ENCODE results near the gene CORO2B.
"Not testable (repeated sequence)": the region's sequence is repeated elsewhere in the genome, so short reads cannot be mapped to it uniquely, and the experiment has no call there.

CORO2B gene

GRCh38 chr15:68631601-68632051 is 52.8 kb downstream of the CORO2B start:
- DNase-seq = no peak

- DNase-seq = no peak
Observed at GRCh38 chr15:68632101-68632500, 53.3 kb downstream of the CORO2B start.

GRCh38 chr15:68633231-68634121 is 54.7 kb downstream of the CORO2B start:
- no peak for DNase-seq

GRCh38 chr15:68634122-68634482 is 55.3 kb downstream of the CORO2B start:
- DNase-seq = no peak

GRCh38 chr15:68634531-68634930 is 55.7 kb downstream of the CORO2B start:
- DNase-seq = no peak

- DNase-seq = no peak
Observed at GRCh38 chr15:68635141-68635540, 56.3 kb downstream of the CORO2B start.

GRCh38 chr15:68636256-68636655 is 57.5 kb downstream of the CORO2B start:
- no peak for DNase-seq

- no peak for DNase-seq
Observed at GRCh38 chr15:68637767-68638404, 59.1 kb downstream of the CORO2B start.

- DNase-seq = no peak
Observed at GRCh38 chr15:68638953-68639515, 60.2 kb downstream of the CORO2B start.

GRCh38 chr15:68639926-68640600 is 61.3 kb downstream of the CORO2B start:
- no peak for DNase-seq

GRCh38 chr15:68640791-68641331 is 62.1 kb downstream of the CORO2B start:
- peak; percentile 69 for DNase-seq

GRCh38 chr15:68641376-68641775 is 62.6 kb downstream of the CORO2B start:
- DNase-seq = no peak

GRCh38 chr15:68642491-68642845 is 63.7 kb downstream of the CORO2B start:
- no peak for DNase-seq

- no peak for DNase-seq
Observed at GRCh38 chr15:68643216-68643830, 64.5 kb downstream of the CORO2B start.

- no peak for DNase-seq
Observed at GRCh38 chr15:68644083-68644904, 65.5 kb downstream of the CORO2B start.

- DNase-seq = no peak
Observed at GRCh38 chr15:68644996-68645395, 66.2 kb downstream of the CORO2B start.

GRCh38 chr15:68646156-68646555 is 67.4 kb downstream of the CORO2B start:
- DNase-seq = no peak

GRCh38 chr15:68646696-68647095 is 67.9 kb downstream of the CORO2B start:
- DNase-seq = no peak

GRCh38 chr15:68647361-68647760 is 68.6 kb downstream of the CORO2B start:
- not testable (repeated sequence) for DNase-seq

GRCh38 chr15:68650901-68651709 is 72.3 kb downstream of the CORO2B start:
- DNase-seq = no peak

Data from NCI-H2171 (cell line).